Right lobe of liver (tissue), 6 donors: ENCODE data around the gene MARK3. TPM values are rescaled to one million over a fixed set of nuclear protein-coding genes. Genes with fewer than 3 reads are reported as not detected.

Source experiments
- ATAC-seq, 4 donors: fragments of 200-7000 bp; cut with Tn5 transposase; one replicate each; pipeline ENCODE4 v1.9.1; 2020; ENCODE audit warnings: mild to moderate bottlenecking in 4 of 4, moderate library complexity in 4 of 4
- DNase-seq, 3 donors: peaks; one replicate each; pipeline ENCODE4 v3.0.0-alpha.2; 2020
- H3K27ac ChIP-seq, 3 donors: fragments of 200-600 bp; one replicate each; pipeline ENCODE4 v1.8.0; 2022
- H3K27me3 ChIP-seq, 2 donors: fragments of 200-600 bp; one replicate each; pipeline ENCODE4 v1.8.0; 2022
- H3K36me3 ChIP-seq, 4 donors: fragments of 200-600 bp; sonication (generic) in 1 of 4; one replicate each; pipeline versions ENCODE4 v1.5.1 to v1.8.0; 2017 to 2022; ENCODE audit warnings: control low read depth in 1 of 4
- H3K4me1 ChIP-seq, 4 donors: fragments of 200-600 bp; sonication (generic) in 1 of 4; one replicate each; pipeline versions ENCODE4 v1.5.1 to v1.8.0; 2017 to 2022; ENCODE audit warnings: control low read depth in 1 of 4
- H3K4me3 ChIP-seq, 3 donors: fragments of 200-600 bp; one replicate each; pipeline ENCODE4 v1.8.0; 2022
- H3K9me3 ChIP-seq, 4 donors: fragments of 200-600 bp; sonication (generic) in 1 of 4; one replicate each; pipeline versions ENCODE4 v1.5.1 to v1.8.0; 2017 to 2022; ENCODE audit warnings: control low read depth in 1 of 4
- POLR2A ChIP-seq: fragments of 450-650 bp; IDR thresholded peaks from one replicate; pipeline ENCODE4 v1.6.1; 2017; ENCODE audit warnings: antibody characterized with exemption, mild to moderate bottlenecking
- WGBS: methylation state at CpG from one replicate; pipeline ENCODE4 v1.1.6; 2018; ENCODE audit warnings: low coverage, low lambda C conversion rate; ENCODE audit not compliant: insufficient coverage; ENCODE audit errors: missing lambda C conversion rate; 5-methylcytosine and 5-hydroxymethylcytosine counted together
- intact Hi-C, 2 donors: fragments of 100-400 bp; cut with DNase I; formaldehyde crosslinking; loops; one replicate each; pipeline versions ENCODE4 v1.11.2 to v1.14.1; 2022
- total RNA-seq, 6 experiments: library from RNA; depleted of rRNA in 2 of 6; stranded (reverse); fragments of >200 nt in 2 of 6; fragmentation: NEBNext Ultra II Directional in 3 of 6; extraction: Animal tissue kit (Norgen Biotek cat#: 25700) in 3 of 6; gene quantifications; one replicate each; pipeline versions ENCODE4 v1.1.0 to v1.2.4, GENCODE V29; 2016 to 2023
- TF ChIP-seq, protein P1 (sequence below), 4 donors: fragments of 200-600 bp in 3 of 4; fragments of 450-650 bp in 1 of 4; IDR thresholded peaks; one replicate each; pipeline versions ENCODE4 v1.5.1 to v1.8.0; 2016 to 2022; ENCODE audit warnings: antibody characterized with exemption in 4 of 4, mild to moderate bottlenecking in 2 of 4
- donor health status: DM: no; HTN: yes; CAD: no.
- donor health status: DM: no; HTN: no; CAD: no.
- donor health status: DM: no; HTN: no; CAD: no.
- donor health status: DM: no; HTN: yes; CAD: no.
- donor health status: DM: no; HTN: yes; CAD: no.

MARK3 gene
- total RNA-seq, 6 experiments from 2014 or later: 25.5 to 34.3 (median 27.3) TPM

DNA sequence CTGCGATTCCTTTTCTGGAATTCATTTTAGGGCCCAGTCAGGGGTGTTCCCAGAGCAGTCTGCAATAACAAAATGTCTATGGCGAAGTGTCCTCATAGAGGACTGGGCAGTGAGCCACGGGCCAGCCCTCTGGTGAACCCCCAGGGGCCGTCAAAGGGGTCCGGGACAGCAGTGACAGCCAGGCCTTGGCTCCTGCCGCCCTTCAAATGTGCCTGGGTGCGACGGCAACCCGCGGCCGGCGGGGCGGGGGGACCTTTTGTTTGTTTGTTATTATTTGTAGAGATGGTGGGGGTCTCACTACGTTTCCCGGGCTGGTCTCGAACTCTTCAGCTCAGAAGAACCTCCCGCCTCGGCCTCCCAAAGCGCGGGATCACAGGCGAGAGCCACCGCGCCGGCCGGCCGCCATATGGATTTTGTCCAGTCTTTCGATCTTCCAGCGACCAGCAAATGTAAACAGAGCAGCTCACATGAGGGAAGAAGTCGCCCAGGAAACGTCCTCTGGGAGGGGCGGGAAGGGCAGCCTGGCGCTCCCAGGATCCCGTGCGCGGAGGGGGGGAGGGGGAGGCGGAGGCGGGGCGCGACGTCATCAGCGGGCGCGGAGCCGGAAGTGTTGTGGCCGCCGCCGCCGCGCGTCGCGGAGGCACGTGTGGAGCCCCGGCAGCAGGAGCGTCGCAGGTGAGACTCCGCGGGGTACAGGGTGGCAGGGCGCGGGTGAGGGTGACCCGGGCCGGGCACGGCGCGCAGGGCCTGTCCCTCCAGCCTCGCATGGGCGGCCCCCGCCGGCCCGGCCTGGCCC, 143.6 kb downstream of the MARK3 start, which contains the start of gene TRMT61A:
Gene TRMT61A (plus strand): TSS at position 610 of the 796 bp plus-strand sequence. CDS start 783 bp downstream, outside the sequence.
- TF ChIP-seq, protein P1, sequence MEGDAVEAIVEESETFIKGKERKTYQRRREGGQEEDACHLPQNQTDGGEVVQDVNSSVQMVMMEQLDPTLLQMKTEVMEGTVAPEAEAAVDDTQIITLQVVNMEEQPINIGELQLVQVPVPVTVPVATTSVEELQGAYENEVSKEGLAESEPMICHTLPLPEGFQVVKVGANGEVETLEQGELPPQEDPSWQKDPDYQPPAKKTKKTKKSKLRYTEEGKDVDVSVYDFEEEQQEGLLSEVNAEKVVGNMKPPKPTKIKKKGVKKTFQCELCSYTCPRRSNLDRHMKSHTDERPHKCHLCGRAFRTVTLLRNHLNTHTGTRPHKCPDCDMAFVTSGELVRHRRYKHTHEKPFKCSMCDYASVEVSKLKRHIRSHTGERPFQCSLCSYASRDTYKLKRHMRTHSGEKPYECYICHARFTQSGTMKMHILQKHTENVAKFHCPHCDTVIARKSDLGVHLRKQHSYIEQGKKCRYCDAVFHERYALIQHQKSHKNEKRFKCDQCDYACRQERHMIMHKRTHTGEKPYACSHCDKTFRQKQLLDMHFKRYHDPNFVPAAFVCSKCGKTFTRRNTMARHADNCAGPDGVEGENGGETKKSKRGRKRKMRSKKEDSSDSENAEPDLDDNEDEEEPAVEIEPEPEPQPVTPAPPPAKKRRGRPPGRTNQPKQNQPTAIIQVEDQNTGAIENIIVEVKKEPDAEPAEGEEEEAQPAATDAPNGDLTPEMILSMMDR (IDR thresholded peaks at IDR 0.05): no peak
- peak; percentile 53 for TF ChIP-seq POLR2A
- ATAC-seq: peak; percentile 89 to 95 (median 94)
- no peaks in the 10 kb centered on the region for H3K27me3 ChIP-seq
- peak within 1 kb of the TSS; percentile 87 to 99 (median 98) for H3K4me3 ChIP-seq
- no peaks in the 10 kb centered on the region for H3K9me3 ChIP-seq
- intact Hi-C loops: no loop called here
- 3% methylated on average over 16 of the region's 70 CpGs for WGBS
- DNase-seq: peak; percentile 88 to 94 (median 93)
- no peaks in the 10 kb centered on the region for H3K36me3 ChIP-seq
- H3K4me1 ChIP-seq: peaks cover 0 to 32% (median 13%) of the 10 kb centered on the region in 4 donors
- H3K27ac ChIP-seq: peak within 1 kb of the TSS; percentile 62 to 91 (median 90)

DNA sequence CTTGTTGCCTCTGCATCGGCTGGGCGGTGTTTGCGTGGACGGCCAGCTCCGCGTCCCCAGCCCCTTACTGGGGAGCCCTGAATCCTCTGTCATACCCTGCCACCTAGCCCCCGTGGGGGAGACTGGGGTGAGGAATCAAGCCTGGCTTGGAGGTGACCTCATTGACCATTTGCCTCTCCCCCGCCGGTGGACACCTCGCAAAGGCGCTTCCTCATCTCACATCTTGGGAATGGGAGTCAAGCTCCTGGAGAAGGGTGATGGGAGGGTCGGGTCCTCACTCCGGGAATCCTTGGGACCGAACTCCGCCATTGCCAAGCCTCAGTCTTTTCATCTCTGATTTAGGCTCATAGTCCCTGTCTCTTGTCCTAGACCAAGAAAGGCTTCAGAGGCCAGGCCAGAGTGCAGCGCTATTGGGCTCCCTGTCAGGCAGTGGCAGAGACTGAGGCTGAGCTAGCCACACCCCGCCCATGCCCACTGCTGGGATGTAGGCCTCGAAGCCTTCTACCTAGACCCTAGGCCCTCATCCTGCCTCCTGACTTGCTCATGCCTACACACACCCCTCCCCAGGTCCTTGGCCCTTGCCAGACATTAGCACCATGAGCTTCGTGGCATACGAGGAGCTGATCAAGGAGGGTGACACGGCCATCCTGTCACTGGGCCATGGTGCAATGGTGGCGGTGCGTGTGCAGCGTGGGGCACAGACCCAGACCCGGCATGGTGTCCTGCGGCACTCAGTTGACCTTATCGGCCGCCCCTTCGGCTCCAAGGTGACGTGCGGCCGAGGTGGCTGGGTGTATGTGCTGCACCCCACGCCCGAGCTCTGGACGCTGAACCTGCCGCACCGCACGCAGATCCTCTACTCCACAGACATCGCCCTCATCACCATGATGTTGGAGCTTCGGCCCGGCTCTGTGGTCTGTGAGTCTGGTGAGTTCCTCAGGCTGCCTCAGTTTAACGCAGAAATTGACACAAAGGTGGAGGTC, 144.5 kb downstream of the MARK3 start:
- H3K27ac ChIP-seq: peak overlapping the region; percentile 19 to 62 (median 26)
- intact Hi-C loops: no loop called here
- no peaks in the 10 kb centered on the region for H3K36me3 ChIP-seq
- H3K9me3 ChIP-seq: no peaks in the 10 kb centered on the region
- H3K27me3 ChIP-seq: no peaks in the 10 kb centered on the region
- no peak for DNase-seq
- TF ChIP-seq, protein P1 (IDR thresholded peaks at IDR 0.05): no peak
- H3K4me3 ChIP-seq: peak overlapping the region; percentile 87 to 99 (median 98)
- whole genome bisulfite sequencing: 16% methylated on average over 12 of the region's 42 CpGs
- no peak for ATAC-seq
- peaks cover 0 to 32% (median 13%) of the 10 kb centered on the region in 4 donors for H3K4me1 ChIP-seq

DNA sequence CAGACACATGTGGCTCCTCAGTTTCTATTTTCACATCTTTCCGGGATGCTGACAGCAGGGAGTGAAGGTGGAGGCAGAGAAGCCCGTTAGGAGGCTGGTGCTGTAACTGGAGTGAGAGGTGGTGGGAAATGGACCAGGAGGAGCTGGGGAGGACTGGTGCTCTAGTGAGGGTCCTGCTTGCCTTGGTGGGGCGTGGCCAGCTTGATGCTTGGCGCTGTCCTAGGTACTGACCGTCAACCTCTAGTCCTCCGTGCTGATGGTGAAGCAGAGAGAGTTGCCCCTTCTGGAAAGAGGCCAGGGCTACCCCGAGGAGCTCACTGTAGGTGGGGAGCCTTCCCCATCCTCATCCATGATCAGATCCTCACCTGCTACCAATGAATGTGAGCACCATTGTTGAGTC, 145.2 kb downstream of the MARK3 start:
- Histone ChIP-seq H3K4me3 (no peak overlapping the region), H3K27ac (no peak overlapping the region), H3K4me1 (peaks cover 0 to 28% (median 11%) of the 10 kb centered on the region in 4 donors), H3K27me3 (no peaks in the 10 kb centered on the region), H3K9me3 (no peaks in the 10 kb centered on the region), H3K36me3 (no peaks in the 10 kb centered on the region)
- WGBS: 71% methylated on average over 2 of the region's 7 CpGs
- no peak for TF ChIP-seq POLR2A
- TF ChIP-seq, protein P1 (IDR thresholded peaks at IDR 0.05): no peak
- intact Hi-C loops: no loop called here
- DNase-seq (no peak), ATAC-seq (no peak)

DNA sequence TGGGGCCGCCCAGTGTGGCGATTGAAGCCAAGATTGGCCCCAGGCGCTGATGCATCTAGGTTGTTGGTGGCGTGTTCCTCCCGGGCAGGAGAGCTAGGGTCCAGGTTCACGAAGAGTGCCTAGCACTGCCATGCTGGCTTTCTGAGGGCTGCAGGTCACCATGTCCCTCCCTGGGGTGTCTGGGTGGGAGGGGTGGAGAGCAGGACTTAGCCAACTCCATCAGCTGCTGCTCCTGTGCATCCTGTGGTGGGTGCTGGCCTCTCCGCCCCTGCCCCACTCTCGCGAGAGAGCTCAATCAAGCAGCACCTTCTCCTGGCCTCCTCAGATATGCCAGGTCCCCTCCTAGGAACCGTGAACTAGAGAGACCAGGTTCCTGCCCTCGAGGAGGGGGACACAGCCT, 145.6 kb downstream of the MARK3 start:
- Histone ChIP-seq H3K4me3 (no peak overlapping the region), H3K9me3 (no peaks in the 10 kb centered on the region), H3K27me3 (no peaks in the 10 kb centered on the region), H3K27ac (no peak overlapping the region), H3K4me1 (peaks cover 0 to 24% (median 9%) of the 10 kb centered on the region in 4 donors), H3K36me3 (no peaks in the 10 kb centered on the region)
- DNase-seq (no peak), ATAC-seq (no peak)
- intact Hi-C loops: no loop called here
- no CpG with 5 or more reads among the region's 11 CpGs for WGBS
- TF ChIP-seq, protein P1 (IDR thresholded peaks at IDR 0.05): no peak
- no peak for TF ChIP-seq POLR2A
